VCaP (cell line): ENCODE data around the gene WDFY4.

Experiments used
- H3K27ac ChIP-seq: fragments of 450-650 bp; 2 replicates; pipeline ENCODE4 v1.5.1; 2017
- TF ChIP-seq, protein P1 (sequence below): fragments of 450-650 bp; conservative IDR thresholded peaks from 2 replicates; pipeline ENCODE4 v1.5.1; 2017; ENCODE audit warnings: mild to moderate bottlenecking, moderate library complexity

WDFY4 gene

GRCh38 chr10:48807791-48808470 is 123.3 kb downstream of the WDFY4 start:
- TF ChIP-seq, protein P1, sequence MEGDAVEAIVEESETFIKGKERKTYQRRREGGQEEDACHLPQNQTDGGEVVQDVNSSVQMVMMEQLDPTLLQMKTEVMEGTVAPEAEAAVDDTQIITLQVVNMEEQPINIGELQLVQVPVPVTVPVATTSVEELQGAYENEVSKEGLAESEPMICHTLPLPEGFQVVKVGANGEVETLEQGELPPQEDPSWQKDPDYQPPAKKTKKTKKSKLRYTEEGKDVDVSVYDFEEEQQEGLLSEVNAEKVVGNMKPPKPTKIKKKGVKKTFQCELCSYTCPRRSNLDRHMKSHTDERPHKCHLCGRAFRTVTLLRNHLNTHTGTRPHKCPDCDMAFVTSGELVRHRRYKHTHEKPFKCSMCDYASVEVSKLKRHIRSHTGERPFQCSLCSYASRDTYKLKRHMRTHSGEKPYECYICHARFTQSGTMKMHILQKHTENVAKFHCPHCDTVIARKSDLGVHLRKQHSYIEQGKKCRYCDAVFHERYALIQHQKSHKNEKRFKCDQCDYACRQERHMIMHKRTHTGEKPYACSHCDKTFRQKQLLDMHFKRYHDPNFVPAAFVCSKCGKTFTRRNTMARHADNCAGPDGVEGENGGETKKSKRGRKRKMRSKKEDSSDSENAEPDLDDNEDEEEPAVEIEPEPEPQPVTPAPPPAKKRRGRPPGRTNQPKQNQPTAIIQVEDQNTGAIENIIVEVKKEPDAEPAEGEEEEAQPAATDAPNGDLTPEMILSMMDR = no peak
- H3K27ac ChIP-seq = no peak overlapping the region

DNA sequence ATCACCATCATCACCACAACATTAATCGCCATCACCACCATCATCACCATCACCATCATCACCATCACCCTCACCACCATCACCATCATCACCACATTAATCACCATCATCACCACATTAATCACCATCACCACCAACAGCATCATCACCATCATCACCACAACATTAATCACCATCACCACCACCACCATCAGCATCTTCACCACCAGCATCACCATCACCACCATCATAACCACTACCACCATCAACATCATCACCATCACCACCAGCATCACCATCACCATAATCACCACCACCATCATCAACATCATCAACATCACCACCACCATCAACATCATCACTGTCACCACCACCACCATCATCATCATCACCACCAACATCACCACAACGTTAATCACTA is 124.6 kb downstream of the WDFY4 start:
- TF ChIP-seq, protein P1 = no peak
- H3K27ac ChIP-seq = no peak overlapping the region

DNA sequence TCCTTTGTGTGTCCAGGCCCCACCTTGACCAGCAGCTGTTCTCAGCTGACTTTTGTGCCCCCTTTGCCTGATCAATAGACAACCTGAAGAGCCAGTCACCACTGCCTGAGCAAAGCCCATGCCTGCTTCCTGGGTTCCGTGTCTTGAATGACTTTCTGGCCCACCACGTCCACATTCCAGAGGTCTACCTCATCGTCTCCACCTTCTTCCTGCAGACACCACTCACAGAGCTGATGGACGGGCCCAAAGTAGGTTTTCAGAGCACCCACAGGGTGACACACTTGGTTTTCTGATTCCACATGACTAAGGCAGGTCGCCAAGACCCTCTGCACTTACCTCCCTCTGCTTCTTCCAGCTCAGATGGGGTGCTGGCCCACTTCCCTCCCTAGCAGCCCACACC is 126.8 kb downstream of the WDFY4 start:
- TF ChIP-seq, protein P1 = no peak
- H3K27ac ChIP-seq = no peak overlapping the region

DNA sequence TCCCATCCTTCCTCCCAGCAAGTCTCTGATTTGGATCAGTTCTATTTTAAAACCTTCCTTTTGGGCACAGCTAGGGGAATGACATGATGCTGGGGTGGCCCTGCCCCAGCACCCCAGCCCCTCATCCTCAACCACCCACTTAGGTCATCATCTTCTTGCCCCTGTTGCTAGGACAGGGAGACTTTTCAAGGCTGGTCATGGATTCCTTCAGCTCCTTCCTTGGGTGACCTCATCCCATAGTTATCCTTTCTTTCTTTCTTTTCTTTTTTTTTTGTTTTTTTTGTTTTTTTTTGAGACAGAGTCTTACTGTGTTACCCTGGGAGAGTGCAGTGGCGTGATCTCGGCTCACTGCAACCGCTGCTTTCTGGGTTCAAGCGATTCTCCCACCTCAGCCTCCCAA is 127.2 kb downstream of the WDFY4 start:
- no peak overlapping the region for H3K27ac ChIP-seq
- TF ChIP-seq, protein P1 = no peak

DNA sequence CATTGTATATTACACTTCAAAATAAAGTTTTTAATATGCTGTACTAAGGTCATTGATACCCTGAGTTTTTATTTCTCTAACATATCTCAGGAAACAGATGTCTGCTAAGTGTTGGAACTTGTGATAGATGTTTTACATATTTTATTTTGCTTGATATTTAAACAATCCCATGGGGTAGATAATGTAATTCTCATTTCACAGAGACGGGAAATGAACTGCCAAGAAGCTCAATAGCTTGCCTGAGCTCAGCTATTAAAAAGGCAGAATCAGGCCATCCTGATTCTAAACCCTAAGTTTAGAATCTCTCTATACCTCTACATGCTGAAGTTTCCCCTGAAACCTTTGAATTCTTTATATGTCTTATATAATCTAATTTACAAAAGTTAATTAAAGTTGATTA is 128.6 kb downstream of the WDFY4 start:
- TF ChIP-seq, protein P1 = no peak
- H3K27ac ChIP-seq = no peak overlapping the region

- TF ChIP-seq, protein P1 = no peak
Measured at GRCh38 chr10:48813825-48814224, 129.2 kb downstream of the WDFY4 start.

GRCh38 chr10:48814933-48815332 is 130.3 kb downstream of the WDFY4 start:
- no peak overlapping the region for H3K27ac ChIP-seq
- TF ChIP-seq, protein P1 = no peak

More at GRCh38 chr10:48813825-48814224, 129.2 kb downstream of the WDFY4 start:
- H3K27ac ChIP-seq = no peak overlapping the region
